Fibroblast of skin of back (primary cell): ENCODE data around the gene NPHP4.
"Not testable (repeated sequence)": the region's sequence is repeated elsewhere in the genome, so short reads cannot be mapped to it uniquely, and the experiment has no call there.

Experiments
- DNase-seq: peaks from one replicate; pipeline ENCODE4 v3.0.0-alpha.2; 2013

Gene NPHP4

DNA sequence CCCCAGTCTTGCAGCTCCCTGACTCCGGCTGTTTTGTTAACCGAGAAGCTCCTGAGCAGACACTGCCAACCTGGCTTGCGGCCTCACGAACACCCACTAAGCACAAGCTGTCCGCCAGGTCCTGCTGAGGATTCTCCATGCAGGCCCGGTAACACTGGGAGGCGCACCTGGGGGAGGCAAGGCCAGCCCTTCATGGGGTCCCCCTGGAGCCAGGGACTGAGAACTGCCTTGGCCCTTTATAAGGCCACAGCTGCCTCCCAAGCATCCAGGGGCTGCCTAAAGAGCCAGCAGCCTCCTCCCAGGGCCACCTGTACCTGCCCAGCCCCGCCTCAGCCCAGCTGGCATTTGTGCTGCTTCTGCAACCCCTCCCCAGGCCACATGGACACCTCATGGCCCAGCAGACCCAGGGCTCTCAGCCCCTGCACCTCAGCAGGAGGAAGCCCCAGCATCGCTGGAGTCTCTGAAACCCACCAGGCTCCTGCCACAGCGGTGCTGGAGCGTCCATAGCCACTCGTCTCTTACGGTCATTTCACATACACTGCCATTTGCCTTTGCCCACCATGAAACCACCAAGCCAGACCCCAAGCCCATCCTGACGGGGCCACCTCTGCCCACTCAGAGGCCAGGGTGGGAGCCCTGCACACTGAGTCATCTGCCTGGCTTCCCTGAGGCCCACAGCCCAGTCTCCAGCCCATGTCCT is 82.5 kb downstream of the NPHP4 start:
- DNase-seq, result no peak

DNA sequence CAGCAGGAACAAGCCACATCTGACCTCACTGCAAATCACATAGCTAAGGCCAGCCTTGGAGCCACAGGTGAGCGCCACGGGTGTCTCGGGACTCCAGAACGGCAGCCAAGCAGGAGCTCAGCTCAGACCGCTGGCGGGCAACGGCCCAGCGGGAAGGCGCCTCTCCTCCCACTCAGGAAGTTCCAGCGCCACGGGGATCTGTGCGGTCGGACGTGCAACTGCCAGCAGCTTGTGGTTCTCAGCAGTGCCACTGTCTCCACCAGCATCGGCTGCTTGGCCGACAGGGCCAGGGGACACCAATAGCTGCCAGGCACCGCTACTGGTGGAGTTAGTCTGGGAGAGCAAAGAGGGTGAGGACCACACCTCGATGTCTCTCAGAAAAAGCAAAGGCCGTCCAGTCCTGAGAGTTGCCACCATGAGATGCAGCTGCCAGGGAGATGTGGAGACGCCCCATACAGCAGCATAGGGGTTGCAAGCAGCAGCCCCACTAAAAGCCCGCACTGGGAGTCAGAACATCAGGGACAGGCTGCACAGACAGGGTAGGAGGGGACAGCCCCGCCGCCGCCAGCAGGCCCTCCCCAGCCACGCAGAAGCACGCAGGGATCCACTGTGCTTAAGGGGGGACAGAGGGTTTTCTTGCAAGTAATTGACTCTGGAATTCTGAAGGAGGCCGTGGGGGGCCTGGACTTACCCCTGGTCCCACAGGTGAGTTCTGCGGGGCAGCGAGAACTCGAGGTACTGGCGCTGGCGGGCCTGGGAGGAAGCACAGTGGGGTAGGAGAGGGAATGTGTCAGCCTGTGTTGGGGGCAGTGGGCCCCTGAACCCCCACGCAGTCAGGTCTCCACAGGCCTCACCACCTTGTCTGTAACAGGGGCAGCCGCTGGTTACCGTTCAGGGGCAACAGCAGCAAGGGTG is 83.5 kb downstream of the NPHP4 start:
- no peak for DNase-seq

DNA sequence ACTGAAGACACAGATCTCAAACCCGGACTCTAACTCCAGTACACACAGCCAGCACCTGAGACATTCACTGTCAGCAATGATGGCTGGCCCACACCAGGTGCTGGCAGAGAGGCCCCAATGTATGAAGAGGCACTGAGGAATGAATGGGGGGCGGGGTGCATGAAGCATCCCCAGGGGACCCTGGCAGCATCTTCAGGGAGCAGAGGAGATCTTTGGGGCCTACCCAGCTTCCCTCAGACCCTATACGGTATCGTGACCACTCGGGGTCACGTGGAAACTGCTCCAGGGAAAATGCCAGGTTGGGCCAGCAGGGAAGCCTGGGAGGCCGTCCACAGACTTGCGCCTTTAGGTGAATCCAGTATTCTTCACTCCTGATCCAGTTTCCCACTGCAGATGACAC is 84.3 kb downstream of the NPHP4 start:
- DNase-seq, result no peak

- no peak for DNase-seq
Observed at GRCh38 chr1:5907386-5907785, 84.8 kb downstream of the NPHP4 start.

DNA sequence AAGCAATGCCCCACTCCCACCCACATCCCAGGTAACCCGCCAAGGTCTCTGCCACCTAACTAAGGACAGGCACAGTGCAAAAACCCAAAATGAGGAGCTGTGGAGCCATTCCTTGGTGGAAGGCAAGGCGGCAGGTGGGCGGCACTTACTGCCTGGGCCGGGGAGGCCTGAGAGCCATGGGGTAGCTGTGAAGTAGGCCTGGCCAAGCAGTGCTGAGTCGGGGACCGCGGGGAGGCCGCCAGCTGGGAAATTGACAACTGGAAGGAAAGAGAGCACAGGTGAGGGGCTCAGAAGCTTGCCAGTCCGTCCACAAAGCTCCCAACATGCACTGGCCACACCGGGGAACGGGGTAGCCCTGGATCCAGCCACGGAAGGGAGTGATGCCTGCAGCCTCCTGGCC is 85.3 kb downstream of the NPHP4 start:
- no peak for DNase-seq

GRCh38 chr1:5906116-5906515 is 86.1 kb downstream of the NPHP4 start:
- no peak for DNase-seq

DNA sequence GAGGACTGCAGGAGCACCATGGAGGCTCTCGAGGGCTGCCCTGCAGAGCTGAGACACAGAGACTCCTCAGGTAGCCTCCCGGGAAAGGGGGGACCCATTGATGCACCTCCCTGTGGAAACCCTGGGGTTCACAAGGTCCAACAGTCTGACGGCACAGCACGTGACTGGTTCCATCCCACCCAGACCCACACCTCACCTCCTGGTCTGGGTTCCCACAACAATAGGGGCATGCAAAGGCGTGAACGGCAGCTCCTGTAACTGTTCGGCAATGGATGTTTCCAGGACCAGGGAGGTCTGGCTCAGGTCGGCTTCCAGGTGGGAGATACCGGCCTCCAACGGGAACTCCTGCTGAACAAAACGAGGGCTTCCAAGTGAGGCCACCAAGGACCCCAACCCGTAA is 86.8 kb downstream of the NPHP4 start:
- no peak for DNase-seq

- DNase-seq, result no peak
Observed at GRCh38 chr1:5904551-5904950, 87.7 kb downstream of the NPHP4 start.

GRCh38 chr1:5903680-5904079 is 88.5 kb downstream of the NPHP4 start:
- no peak for DNase-seq

DNA sequence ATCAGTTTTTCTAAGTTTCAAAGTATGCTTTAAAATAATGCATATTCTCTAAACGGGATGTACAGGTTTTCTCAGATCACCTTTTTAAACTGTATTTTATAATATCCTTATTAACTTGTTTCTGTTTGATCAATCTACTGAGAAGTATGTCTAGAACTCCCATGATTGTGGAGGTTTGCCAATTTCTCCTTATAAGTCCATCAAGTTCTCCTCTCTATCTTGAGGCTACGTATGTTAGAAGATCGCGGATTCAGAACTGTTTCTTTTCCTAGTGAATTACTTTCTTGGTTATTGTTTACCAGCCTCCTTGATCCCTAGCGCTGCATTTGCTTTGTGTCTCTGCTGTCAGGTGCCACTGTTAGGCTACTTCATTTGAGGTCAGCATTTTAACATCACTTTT is 89.2 kb downstream of the NPHP4 start:
- DNase-seq, result no peak

GRCh38 chr1:5901841-5902240 is 90.4 kb downstream of the NPHP4 start:
- no peak for DNase-seq

GRCh38 chr1:5901150-5901549 is 91.1 kb downstream of the NPHP4 start:
- no peak for DNase-seq

GRCh38 chr1:5898266-5898665 is 94.0 kb downstream of the NPHP4 start:
- DNase-seq, result no peak

DNA sequence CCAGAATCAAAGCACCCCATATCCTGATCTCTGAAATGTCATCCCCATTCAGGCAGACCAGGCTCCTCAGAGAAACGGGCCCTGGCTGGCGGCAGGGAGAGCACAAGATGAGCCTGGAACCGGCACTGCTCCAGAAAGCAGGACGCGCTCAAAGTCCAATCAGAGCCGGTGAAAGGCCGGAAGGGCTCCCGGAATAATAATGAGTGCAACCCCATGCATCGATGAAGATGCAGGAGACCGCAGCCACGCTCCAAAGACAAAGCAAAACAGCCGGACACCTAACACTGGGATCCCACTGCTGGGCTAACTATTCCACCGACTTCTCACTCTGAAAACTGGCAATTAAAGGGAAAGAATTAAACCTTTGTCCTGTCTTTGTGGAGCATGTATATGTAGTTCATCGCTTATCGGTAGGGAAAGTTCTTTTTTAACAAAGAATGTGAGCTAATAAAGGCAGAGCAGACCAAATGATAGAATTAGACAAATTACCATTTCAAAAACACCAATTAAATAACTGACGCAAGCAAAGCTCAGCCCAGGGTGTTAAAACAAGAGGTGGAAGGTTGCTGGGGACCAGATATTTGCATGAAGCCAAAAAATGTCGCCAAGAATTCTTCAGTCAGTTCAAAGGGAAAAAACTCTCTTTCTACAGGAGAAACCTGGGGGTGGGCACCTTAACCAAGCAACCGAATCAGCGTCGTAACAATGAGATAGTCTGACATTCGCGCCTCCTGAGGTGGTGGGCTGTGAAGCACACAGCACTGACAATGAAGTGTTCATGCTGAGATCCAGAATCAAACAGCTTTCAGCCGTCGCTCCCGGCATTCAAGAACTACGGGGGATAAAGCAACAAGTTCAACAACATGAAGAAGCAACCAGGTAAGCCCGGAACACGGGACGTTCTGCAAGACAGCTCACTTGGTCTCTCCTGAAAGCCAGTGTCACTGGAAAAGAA is 95.2 kb downstream of the NPHP4 start:
- DNase-seq, result no peak

GRCh38 chr1:5895446-5896406 is 96.5 kb downstream of the NPHP4 start:
- DNase-seq, result no peak

DNA sequence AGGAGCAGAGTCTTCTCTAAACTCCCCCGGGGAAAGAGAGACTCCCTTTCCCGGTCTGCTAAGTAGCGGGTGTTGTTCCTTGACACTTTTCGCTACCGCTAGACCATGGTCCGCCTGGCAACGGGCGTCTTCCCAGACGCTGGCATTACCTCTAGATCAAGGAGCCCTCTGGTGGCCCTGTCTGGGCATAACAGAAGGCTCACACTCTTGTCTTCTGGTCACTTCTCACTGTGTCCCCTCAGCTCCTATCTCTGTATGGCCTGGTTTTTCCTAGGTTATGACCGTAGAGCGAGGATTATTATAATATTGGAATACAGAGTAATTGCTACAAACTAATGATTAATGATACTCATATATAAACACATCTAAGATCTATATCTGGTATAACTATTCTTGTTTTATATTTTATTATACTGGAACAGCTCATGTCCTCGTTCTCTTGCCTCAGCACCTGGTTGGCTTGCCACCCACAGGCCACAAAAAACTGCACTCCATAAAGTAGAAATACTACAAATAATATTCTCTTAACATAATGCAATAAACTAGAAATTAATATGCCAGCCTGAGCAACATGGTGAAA is 98.4 kb downstream of the NPHP4 start:
- not testable (repeated sequence) for DNase-seq

DNA sequence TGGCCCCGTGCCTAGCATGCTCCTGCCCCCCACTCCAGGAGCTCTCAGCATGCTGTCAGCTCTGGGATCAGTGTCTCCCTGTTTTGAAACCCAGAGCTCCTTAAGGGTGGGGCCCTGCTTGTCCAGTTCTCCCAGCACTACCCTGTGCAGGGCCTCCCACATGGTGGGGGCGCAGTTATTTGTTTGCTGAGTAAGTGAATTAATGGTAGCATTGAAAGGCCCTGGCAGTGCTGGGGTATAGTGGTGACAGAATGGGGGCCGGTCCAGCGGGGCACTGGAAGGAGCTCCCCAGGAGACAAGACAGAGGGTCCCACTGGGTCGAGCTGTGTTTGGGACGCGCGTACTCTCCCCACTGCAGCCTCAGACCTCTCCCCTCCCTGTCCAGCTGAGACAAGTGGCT is 99.9 kb downstream of the NPHP4 start:
- no peak for DNase-seq

- DNase-seq, result peak; percentile 9
Observed at GRCh38 chr1:5891736-5892135, 100.5 kb downstream of the NPHP4 start.

- DNase-seq, result no peak
Observed at GRCh38 chr1:5891137-5891536, 101.1 kb downstream of the NPHP4 start.

GRCh38 chr1:5890346-5891106 is 101.7 kb downstream of the NPHP4 start:
- DNase-seq, result no peak
